ENCODE results near the gene S100A5.
A peak's percentile ranks its signal among the peaks of the same experiment; 100 is the strongest.

The S100A5 gene

DNA sequence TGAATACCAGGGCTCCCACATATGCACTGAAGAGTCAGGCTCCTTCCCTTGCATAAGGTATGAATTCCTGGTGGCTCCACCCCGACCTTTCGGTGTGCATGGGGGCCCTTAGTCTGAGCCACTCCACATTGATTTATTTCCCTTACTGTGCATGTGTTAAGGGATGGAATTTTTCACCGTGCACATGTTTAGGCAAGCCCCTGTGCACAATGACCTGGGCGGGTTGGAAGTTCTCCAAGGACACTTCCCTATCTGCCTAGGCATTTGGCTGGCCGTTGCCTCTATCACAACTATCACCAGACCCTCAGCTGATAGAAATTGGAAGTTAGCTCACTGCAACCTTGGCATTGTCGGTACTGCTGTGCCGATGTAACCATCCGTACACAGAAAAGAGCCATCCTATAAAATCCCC is 14.6 kb downstream of the S100A5 start:
- TF ChIP-seq, protein P1, sequence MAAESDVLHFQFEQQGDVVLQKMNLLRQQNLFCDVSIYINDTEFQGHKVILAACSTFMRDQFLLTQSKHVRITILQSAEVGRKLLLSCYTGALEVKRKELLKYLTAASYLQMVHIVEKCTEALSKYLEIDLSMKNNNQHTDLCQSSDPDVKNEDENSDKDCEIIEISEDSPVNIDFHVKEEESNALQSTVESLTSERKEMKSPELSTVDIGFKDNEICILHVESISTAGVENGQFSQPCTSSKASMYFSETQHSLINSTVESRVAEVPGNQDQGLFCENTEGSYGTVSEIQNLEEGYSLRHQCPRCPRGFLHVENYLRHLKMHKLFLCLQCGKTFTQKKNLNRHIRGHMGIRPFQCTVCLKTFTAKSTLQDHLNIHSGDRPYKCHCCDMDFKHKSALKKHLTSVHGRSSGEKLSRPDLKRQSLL (tag by site-specific recombination; IDR thresholded peaks at IDR 0.05), result no peak
- peak; percentile 13; the same call in 1 of the 2 replicates for TF ChIP-seq ZNF335 (tag by site-specific recombination; conservative IDR thresholded peaks at IDR 0.05)
- TF ChIP-seq, protein P2, sequence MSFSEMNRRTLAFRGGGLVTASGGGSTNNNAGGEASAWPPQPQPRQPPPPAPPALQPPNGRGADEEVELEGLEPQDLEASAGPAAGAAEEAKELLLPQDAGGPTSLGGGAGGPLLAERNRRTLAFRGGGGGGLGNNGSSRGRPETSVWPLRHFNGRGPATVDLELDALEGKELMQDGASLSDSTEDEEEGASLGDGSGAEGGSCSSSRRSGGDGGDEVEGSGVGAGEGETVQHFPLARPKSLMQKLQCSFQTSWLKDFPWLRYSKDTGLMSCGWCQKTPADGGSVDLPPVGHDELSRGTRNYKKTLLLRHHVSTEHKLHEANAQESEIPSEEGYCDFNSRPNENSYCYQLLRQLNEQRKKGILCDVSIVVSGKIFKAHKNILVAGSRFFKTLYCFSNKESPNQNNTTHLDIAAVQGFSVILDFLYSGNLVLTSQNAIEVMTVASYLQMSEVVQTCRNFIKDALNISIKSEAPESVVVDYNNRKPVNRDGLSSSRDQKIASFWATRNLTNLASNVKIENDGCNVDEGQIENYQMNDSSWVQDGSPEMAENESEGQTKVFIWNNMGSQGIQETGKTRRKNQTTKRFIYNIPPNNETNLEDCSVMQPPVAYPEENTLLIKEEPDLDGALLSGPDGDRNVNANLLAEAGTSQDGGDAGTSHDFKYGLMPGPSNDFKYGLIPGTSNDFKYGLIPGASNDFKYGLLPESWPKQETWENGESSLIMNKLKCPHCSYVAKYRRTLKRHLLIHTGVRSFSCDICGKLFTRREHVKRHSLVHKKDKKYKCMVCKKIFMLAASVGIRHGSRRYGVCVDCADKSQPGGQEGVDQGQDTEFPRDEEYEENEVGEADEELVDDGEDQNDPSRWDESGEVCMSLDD (tag by site-specific recombination; IDR thresholded peaks at IDR 0.05), result 0 out of 2 replicates have a peak, but pooled peaks have one; percentile 27
- TF ChIP-seq ZNF394 (tag by site-specific recombination; IDR thresholded peaks at IDR 0.05; ENCODE audit: borderline replicate concordance), result peak; percentile 12; the same call in 1 of the 2 replicates
- peak; percentile 29; the same call in 1 of the 2 replicates for TF ChIP-seq SP7 (tag by site-specific recombination; IDR thresholded peaks at IDR 0.05)
- peak; percentile 72 for TF ChIP-seq ZBTB17 (tag by site-specific recombination; IDR thresholded peaks at IDR 0.05)
- TF ChIP-seq ZNF610 (tag by site-specific recombination; IDR thresholded peaks at IDR 0.05; ENCODE audit: borderline replicate concordance), result peak; percentile 76; the same call in 1 of the 2 replicates
- TF ChIP-seq ZBTB20 (tag by site-specific recombination; IDR thresholded peaks at IDR 0.05), result peak; percentile 40
- TF ChIP-seq, protein P3, sequence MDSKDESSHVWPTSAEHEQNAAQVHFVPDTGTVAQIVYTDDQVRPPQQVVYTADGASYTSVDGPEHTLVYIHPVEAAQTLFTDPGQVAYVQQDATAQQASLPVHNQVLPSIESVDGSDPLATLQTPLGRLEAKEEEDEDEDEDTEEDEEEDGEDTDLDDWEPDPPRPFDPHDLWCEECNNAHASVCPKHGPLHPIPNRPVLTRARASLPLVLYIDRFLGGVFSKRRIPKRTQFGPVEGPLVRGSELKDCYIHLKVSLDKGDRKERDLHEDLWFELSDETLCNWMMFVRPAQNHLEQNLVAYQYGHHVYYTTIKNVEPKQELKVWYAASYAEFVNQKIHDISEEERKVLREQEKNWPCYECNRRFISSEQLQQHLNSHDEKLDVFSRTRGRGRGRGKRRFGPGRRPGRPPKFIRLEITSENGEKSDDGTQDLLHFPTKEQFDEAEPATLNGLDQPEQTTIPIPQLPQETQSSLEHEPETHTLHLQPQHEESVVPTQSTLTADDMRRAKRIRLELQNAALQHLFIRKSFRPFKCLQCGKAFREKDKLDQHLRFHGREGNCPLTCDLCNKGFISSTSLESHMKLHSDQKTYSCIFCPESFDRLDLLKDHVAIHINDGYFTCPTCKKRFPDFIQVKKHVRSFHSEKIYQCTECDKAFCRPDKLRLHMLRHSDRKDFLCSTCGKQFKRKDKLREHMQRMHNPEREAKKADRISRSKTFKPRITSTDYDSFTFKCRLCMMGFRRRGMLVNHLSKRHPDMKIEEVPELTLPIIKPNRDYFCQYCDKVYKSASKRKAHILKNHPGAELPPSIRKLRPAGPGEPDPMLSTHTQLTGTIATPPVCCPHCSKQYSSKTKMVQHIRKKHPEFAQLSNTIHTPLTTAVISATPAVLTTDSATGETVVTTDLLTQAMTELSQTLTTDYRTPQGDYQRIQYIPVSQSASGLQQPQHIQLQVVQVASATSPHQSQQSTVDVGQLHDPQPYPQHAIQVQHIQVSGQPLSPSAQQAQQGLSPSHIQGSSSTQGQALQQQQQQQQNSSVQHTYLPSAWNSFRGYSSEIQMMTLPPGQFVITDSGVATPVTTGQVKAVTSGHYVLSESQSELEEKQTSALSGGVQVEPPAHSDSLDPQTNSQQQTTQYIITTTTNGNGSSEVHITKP (tag by site-specific recombination; IDR thresholded peaks at IDR 0.05), result peak; percentile 63
- TF ChIP-seq FEZF1 (tag by site-specific recombination; IDR thresholded peaks at IDR 0.05), result peak; percentile 56; the same call in 1 of the 2 replicates
- no peak for TF ChIP-seq ZNF510 (tag by site-specific recombination; IDR thresholded peaks at IDR 0.05; ENCODE audit: insufficient replicate concordance)
- no peak for TF ChIP-seq ZNF621 (tag by site-specific recombination; IDR thresholded peaks at IDR 0.05)
- TF ChIP-seq, protein P4, sequence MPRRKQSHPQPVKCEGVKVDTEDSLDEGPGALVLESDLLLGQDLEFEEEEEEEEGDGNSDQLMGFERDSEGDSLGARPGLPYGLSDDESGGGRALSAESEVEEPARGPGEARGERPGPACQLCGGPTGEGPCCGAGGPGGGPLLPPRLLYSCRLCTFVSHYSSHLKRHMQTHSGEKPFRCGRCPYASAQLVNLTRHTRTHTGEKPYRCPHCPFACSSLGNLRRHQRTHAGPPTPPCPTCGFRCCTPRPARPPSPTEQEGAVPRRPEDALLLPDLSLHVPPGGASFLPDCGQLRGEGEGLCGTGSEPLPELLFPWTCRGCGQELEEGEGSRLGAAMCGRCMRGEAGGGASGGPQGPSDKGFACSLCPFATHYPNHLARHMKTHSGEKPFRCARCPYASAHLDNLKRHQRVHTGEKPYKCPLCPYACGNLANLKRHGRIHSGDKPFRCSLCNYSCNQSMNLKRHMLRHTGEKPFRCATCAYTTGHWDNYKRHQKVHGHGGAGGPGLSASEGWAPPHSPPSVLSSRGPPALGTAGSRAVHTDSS (tag by site-specific recombination; IDR thresholded peaks at IDR 0.05), result no peak
- peak; percentile 87 for TF ChIP-seq ZBTB48 (tag by site-specific recombination; IDR thresholded peaks at IDR 0.05)
- H3K4me1 ChIP-seq (ENCODE audit: control insufficient read depth, insufficient read depth, low read length), result no peaks in the 10 kb centered on the region; the same call in 1 of the 2 replicates
- H3K4me3 ChIP-seq (ENCODE audit: low read depth, low read length), result no peak overlapping the region
- H3K27ac ChIP-seq (ENCODE audit: extremely low read depth, low read depth, low read length), result no peak overlapping the region
- no peaks in the 10 kb centered on the region for H3K9me3 ChIP-seq (ENCODE audit: control insufficient read depth, insufficient read depth, low read depth, low read length)
- no peaks in the 10 kb centered on the region for H3K36me3 ChIP-seq (ENCODE audit: control insufficient read depth in 2 of 2, insufficient read depth in 1 of 2, low read length in 2 of 2)
- ChIA-PET POLR2A (interaction anchor here (1.0 kb wide), 1 partner anchor 40 kb away, joined by 5 read pairs; no protein-coding TSS in a partner anchor), CTCF (interaction anchor here (0.6 to 3.2 kb wide), 7 partner anchors 8 to 176 kb away, joined by 3 to 12 read pairs (median 4); partner anchors contain the start of gene S100A6)
